ENCODE data around the gene SLC22A12. TPM values are rescaled to one million over a fixed set of nuclear protein-coding genes. Genes with fewer than 3 reads are reported as not detected.

SLC22A12 gene
- total RNA-seq, 2 donors from 2014 or later = not detected

- DNase-seq = no peak
- H3K9me3 ChIP-seq (ENCODE audit: control insufficient read depth, low read length, poor library complexity, severe bottlenecking) = no peaks in the 10 kb centered on the region
- Mint-ChIP-seq H3K36me3 (ENCODE audit: low read depth) (no peaks in the 10 kb centered on the region), H3K4me3 (no peak overlapping the region), H3K27me3 (peaks cover 2% of the 10 kb centered on the region), H3K4me1 (no peaks in the 10 kb centered on the region), H3K27ac (no peak overlapping the region)
- no peak for ATAC-seq
These were observed 7.2 kb downstream of the SLC22A12 start for GRCh38 chr11:64598106-64598796.

GRCh38 chr11:64598797-64599697, 8.0 kb downstream of the SLC22A12 start:
- H3K36me3 Mint-ChIP-seq (ENCODE audit: low read depth) = no peaks in the 10 kb centered on the region
- no peak overlapping the region for H3K27ac Mint-ChIP-seq
- H3K27me3 Mint-ChIP-seq = peaks cover 8% of the 10 kb centered on the region
- H3K4me1 Mint-ChIP-seq = no peaks in the 10 kb centered on the region
- no peaks in the 10 kb centered on the region for H3K9me3 ChIP-seq (ENCODE audit: control insufficient read depth, low read length, poor library complexity, severe bottlenecking)
- ATAC-seq (no peak), DNase-seq (no peak)
- no peak overlapping the region for H3K4me3 Mint-ChIP-seq

- Mint-ChIP-seq H3K27me3 (peaks cover 15% of the 10 kb centered on the region), H3K4me3 (no peak overlapping the region), H3K4me1 (no peaks in the 10 kb centered on the region), H3K36me3 (ENCODE audit: low read depth) (no peaks in the 10 kb centered on the region), H3K27ac (no peak overlapping the region)
- ATAC-seq (no peak), DNase-seq (no peak)
- no peaks in the 10 kb centered on the region for H3K9me3 ChIP-seq (ENCODE audit: control insufficient read depth, low read length, poor library complexity, severe bottlenecking)
These were observed 8.7 kb downstream of the SLC22A12 start for GRCh38 chr11:64599698-64600211.

GRCh38 chr11:64600281-64600992, 9.4 kb downstream of the SLC22A12 start:
- H3K36me3 Mint-ChIP-seq (ENCODE audit: low read depth) = no peaks in the 10 kb centered on the region
- no peak for ATAC-seq
- H3K4me1 Mint-ChIP-seq = no peaks in the 10 kb centered on the region
- H3K27me3 Mint-ChIP-seq = peaks cover 19% of the 10 kb centered on the region
- H3K27ac Mint-ChIP-seq = no peak overlapping the region
- no peak for DNase-seq
- H3K4me3 Mint-ChIP-seq = no peak overlapping the region
- no peaks in the 10 kb centered on the region for H3K9me3 ChIP-seq (ENCODE audit: control insufficient read depth, low read length, poor library complexity, severe bottlenecking)

DNA sequence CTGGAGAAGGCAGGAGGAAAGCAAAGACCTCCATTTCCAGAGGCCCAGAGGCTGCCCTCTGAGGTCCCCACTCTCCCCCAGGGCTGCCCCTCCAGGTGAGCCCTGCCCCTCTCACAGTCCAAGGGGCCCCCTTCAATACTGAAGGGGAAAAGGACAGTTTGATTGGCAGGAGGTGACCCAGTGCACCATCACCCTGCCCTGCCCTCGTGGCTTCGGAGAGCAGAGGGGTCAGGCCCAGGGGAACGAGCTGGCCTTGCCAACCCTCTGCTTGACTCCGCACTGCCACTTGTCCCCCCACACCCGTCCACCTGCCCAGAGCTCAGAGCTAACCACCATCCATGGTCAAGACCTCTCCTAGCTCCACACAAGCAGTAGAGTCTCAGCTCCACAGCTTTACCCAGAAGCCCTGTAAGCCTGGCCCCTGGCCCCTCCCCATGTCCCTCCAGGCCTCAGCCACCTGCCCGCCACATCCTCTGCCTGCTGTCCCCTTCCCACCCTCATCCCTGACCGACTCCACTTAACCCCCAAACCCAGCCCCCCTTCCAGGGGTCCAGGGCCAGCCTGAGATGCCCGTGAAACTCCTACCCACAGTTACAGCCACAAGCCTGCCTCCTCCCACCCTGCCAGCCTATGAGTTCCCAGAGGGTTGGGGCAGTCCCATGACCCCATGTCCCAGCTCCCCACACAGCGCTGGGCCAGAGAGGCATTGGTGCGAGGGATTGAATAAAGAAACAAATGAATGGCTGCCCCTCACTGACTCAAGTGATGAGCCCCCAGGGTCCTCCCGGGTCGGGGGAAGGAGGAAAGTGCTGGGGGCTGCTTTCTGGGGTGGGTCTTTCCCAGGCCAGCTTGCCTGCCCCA, 10.8 kb downstream of the SLC22A12 start:
- H3K9me3 ChIP-seq (ENCODE audit: control insufficient read depth, low read length, poor library complexity, severe bottlenecking) = no peaks in the 10 kb centered on the region
- peaks cover 23% of the 10 kb centered on the region for H3K27me3 Mint-ChIP-seq
- no peak for DNase-seq
- no peak overlapping the region for H3K4me3 Mint-ChIP-seq
- no peak overlapping the region for H3K27ac Mint-ChIP-seq
- H3K36me3 Mint-ChIP-seq (ENCODE audit: low read depth) = no peaks in the 10 kb centered on the region
- no peaks in the 10 kb centered on the region for H3K4me1 Mint-ChIP-seq
- no peak for ATAC-seq

GRCh38 chr11:64602466-64603070, 11.5 kb downstream of the SLC22A12 start:
- Mint-ChIP-seq H3K4me3 (no peak overlapping the region), H3K4me1 (no peaks in the 10 kb centered on the region), H3K27ac (no peak overlapping the region), H3K36me3 (ENCODE audit: low read depth) (no peaks in the 10 kb centered on the region), H3K27me3 (peaks cover 23% of the 10 kb centered on the region)
- H3K9me3 ChIP-seq (ENCODE audit: control insufficient read depth, low read length, poor library complexity, severe bottlenecking) = no peaks in the 10 kb centered on the region
- no peak for DNase-seq
- no peak for ATAC-seq

- H3K4me1 Mint-ChIP-seq = no peaks in the 10 kb centered on the region
- H3K4me3 Mint-ChIP-seq = no peak overlapping the region
- H3K27me3 Mint-ChIP-seq = peaks cover 23% of the 10 kb centered on the region
These were observed 12.5 kb downstream of the SLC22A12 start for GRCh38 chr11:64603411-64604110.

DNA sequence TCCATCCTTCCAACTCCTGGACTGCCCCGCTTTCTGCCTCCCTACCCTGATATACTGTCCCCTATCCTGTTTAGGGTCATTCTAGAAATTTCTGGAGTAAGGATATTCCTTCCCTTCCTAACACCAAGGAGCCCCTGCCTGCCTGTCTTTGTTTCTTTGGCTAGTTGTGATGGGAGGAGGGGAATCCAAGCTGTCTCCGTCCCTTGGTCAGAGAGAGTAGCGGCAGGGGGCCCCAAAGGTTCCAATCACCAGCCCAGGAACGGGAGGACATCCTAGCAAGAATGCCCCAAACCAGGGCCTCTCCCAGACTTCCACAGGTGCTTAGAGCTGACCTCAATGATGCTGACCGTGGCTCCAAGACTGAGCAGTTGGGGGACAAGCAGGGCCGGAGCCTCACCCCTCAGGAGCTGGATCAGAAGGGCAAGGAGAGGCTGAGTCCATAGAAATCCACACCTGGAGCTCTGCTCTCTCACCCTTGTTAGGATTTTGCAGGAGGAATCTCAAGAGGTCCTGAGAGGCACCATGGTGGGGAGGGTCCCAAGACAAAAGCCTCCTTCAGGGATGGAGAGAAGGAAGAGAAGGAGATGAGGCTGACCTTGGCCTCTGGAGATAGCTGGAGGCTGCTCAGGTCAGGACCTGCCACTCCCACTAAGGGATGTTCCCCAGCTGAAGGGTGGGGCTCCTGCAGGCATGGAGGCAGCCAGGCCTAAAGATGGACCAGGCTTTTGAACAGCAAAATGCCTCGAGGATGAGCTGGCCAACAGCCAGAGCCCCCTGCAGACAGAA, 13.6 kb downstream of the SLC22A12 start:
- Mint-ChIP-seq H3K4me3 (no peak overlapping the region), H3K27me3 (peaks cover 23% of the 10 kb centered on the region), H3K4me1 (no peaks in the 10 kb centered on the region), H3K36me3 (ENCODE audit: low read depth) (no peaks in the 10 kb centered on the region), H3K27ac (no peak overlapping the region)
- no peaks in the 10 kb centered on the region for H3K9me3 ChIP-seq (ENCODE audit: control insufficient read depth, low read length, poor library complexity, severe bottlenecking)
- no peak for ATAC-seq
- no peak for DNase-seq

More at GRCh38 chr11:64603411-64604110, 12.5 kb downstream of the SLC22A12 start:
- no peaks in the 10 kb centered on the region for H3K9me3 ChIP-seq (ENCODE audit: control insufficient read depth, low read length, poor library complexity, severe bottlenecking)
- Mint-ChIP-seq H3K36me3 (ENCODE audit: low read depth) (no peaks in the 10 kb centered on the region), H3K27ac (no peak overlapping the region)
- ATAC-seq (no peak), DNase-seq (no peak)

DNA sequence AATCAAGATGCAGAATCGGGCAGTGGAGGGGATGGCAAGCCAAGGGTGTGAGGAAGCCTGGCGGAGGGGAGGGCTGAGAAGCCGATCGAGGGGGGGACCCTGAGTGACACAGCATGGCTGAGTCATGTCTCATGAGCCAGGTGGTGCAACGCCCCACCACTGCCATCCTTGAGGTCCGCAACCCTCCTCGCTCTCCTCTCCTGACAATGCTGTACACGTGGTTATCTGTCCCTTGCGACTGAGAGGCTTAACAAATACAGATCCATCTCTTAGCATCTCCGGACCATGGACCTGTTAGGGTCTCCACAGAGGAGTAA, 14.2 kb downstream of the SLC22A12 start:
- ATAC-seq (no peak), DNase-seq (no peak)
- H3K9me3 ChIP-seq (ENCODE audit: control insufficient read depth, low read length, poor library complexity, severe bottlenecking) = no peaks in the 10 kb centered on the region
- H3K27me3 Mint-ChIP-seq = peaks cover 23% of the 10 kb centered on the region
- H3K4me1 Mint-ChIP-seq = peaks cover 3% of the 10 kb centered on the region
- no peak overlapping the region for H3K27ac Mint-ChIP-seq
- no peak overlapping the region for H3K4me3 Mint-ChIP-seq
- no peaks in the 10 kb centered on the region for H3K36me3 Mint-ChIP-seq (ENCODE audit: low read depth)

DNA sequence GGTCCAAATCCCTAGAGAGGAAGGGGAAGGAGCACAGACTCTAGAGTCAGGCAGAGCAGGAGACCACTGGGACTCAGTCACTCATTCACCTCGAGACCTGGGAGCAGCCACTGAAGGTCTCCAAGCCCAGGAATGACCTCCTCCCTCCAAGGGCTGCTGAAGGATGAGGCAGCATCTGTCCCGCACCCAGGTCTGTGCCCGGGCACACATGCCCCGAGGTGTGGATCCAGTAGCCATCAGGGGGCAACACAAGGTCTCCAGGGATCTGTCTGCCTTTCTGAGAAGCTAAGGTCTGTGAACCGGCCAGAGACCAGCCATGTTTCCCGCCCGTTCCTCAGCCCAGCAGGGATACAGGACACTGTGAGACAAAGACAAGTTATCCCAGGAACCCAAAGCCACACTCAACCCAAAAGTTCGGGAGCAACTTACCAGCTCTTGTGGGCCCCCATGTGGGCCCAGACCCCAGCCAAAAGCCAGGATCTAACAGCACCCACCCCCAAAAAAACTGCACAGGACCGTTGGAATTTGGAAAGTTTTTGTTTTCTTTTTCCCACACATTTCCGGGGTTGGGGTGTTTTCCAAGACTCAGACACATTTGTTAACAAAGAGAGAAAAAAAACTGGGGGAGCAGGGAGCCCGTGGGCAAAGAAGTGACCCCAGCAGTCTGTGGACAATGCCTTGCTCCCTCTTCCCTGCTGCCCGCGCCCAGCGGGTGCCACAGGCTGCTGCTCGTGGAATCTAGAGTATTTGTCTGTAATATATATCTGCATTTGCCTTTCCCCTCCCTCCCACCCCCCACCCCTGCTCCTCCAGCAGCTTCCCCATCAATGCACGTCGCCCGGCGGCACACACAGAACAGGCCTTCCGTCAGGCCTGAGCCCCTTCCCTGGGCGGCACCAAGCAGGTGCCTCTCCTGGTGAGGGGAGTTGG, 14.9 kb downstream of the SLC22A12 start:
- DNase-seq (no peak), ATAC-seq (no peak)
- no peak overlapping the region for H3K4me3 Mint-ChIP-seq
- peaks cover 3% of the 10 kb centered on the region for H3K4me1 Mint-ChIP-seq
- H3K27me3 Mint-ChIP-seq = peaks cover 23% of the 10 kb centered on the region
- H3K27ac Mint-ChIP-seq = no peak overlapping the region
- no peaks in the 10 kb centered on the region for H3K9me3 ChIP-seq (ENCODE audit: control insufficient read depth, low read length, poor library complexity, severe bottlenecking)
- no peaks in the 10 kb centered on the region for H3K36me3 Mint-ChIP-seq (ENCODE audit: low read depth)

Data from T-helper 17 cell (primary cell).